ENCODE results near the gene SRSF9. TPM values are rescaled to one million over a fixed set of nuclear protein-coding genes. Genes with fewer than 3 reads are reported as not detected.

SRSF9 gene
- total RNA-seq, 1 experiment from 2014 or later: 302 TPM

DNA sequence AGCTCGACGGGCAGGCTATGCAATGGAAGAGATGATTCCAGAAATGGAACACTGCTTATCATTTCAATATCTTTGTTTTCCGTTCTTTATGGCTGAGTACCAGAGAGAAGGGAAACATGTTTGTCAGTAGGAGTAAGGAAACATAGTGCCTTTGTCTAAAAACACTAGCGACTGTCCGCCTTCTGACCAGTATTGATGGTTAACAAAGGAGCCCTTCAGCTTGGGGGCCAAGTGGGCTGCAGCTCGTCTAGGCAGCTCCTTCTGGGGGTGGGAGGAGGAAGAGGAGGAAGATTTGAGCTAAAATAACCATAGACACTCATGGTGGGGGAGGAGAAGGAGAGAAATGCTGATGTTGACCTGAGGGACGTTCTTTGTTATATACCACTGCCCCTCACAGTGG lies 44.5 kb upstream of the SRSF9 start:
- Histone ChIP-seq H2BK20ac (ENCODE audit: low read depth, low read length, poor library complexity, severe bottlenecking) (no peak overlapping the region), H2BK5ac (ENCODE audit: insufficient read length, low read length) (no peak overlapping the region), H3K4me2 (ENCODE audit: insufficient read depth, insufficient read length, low read length) (no peak overlapping the region), H4K5ac (ENCODE audit: insufficient read length, low read depth, low read length) (no peak overlapping the region), H4K91ac (ENCODE audit: insufficient read length, low read depth, low read length) (no peak overlapping the region), H2BK12ac (ENCODE audit: insufficient read length, low read depth, low read length) (no peak overlapping the region), H3K23me2 (ENCODE audit: insufficient read length, low read depth, low read length, poor library complexity, severe bottlenecking) (no peaks in the 10 kb centered on the region), H4K20me1 (ENCODE audit: control insufficient read depth, insufficient read depth, insufficient read length) (no peaks in the 10 kb centered on the region), H2AK5ac (ENCODE audit: insufficient read length, low read length) (no peak overlapping the region), H3K9ac (ENCODE audit: extremely low read depth, insufficient read length, low read length) (no peak overlapping the region), H3K27me3 (ENCODE audit: insufficient read depth, low read length) (no peaks in the 10 kb centered on the region), H3K56ac (ENCODE audit: insufficient read length, low read depth, low read length) (no peak overlapping the region), H3K18ac (ENCODE audit: insufficient read length, low read depth, low read length) (no peak overlapping the region), H3K27ac (ENCODE audit: insufficient read length, low read depth, low read length) (no peak overlapping the region), H3K14ac (ENCODE audit: insufficient read depth, low read length) (no peak overlapping the region), H3K79me1 (ENCODE audit: insufficient read depth, low read depth, low read length, poor library complexity, severe bottlenecking) (no peaks in the 10 kb centered on the region), H3K23ac (ENCODE audit: insufficient read length, low read depth, low read length) (no peak overlapping the region), H4K8ac (replicated peaks; ENCODE audit: insufficient read length, low read depth, low read length) (no peak overlapping the region), H3K79me2 (ENCODE audit: insufficient read depth, low read length) (no peaks in the 10 kb centered on the region), H2BK15ac (ENCODE audit: low read depth, low read length) (no peak overlapping the region), H2AFZ (ENCODE audit: low read length) (no peak overlapping the region), H3K4me1 (ENCODE audit: insufficient read depth, low read length) (no peaks in the 10 kb centered on the region), H3T11ph (ENCODE audit: low read length) (no peak overlapping the region), H3K4ac (ENCODE audit: low read depth, low read length) (no peak overlapping the region), H2BK120ac (ENCODE audit: low read depth, low read length, poor library complexity, severe bottlenecking) (no peak overlapping the region), H3K9me3 (ENCODE audit: control insufficient read depth, low read depth, low read length) (no peaks in the 10 kb centered on the region)
- TF ChIP-seq, protein P1, sequence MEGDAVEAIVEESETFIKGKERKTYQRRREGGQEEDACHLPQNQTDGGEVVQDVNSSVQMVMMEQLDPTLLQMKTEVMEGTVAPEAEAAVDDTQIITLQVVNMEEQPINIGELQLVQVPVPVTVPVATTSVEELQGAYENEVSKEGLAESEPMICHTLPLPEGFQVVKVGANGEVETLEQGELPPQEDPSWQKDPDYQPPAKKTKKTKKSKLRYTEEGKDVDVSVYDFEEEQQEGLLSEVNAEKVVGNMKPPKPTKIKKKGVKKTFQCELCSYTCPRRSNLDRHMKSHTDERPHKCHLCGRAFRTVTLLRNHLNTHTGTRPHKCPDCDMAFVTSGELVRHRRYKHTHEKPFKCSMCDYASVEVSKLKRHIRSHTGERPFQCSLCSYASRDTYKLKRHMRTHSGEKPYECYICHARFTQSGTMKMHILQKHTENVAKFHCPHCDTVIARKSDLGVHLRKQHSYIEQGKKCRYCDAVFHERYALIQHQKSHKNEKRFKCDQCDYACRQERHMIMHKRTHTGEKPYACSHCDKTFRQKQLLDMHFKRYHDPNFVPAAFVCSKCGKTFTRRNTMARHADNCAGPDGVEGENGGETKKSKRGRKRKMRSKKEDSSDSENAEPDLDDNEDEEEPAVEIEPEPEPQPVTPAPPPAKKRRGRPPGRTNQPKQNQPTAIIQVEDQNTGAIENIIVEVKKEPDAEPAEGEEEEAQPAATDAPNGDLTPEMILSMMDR (conservative IDR thresholded peaks at IDR 0.05): no peak
- Mint-ChIP-seq H3K9me3 (no peaks in the 10 kb centered on the region), H3K36me3 (ENCODE audit: insufficient read depth in 1 of 3, low read depth in 3 of 3) (peaks cover 14 to 46% (median 37%) of the 10 kb centered on the region in 3 experiments; a peak in 6 of 7 replicates), H3K27ac (peak overlapping the region in 2 of 3 experiments; percentile 12 to 89; a peak in 2 of 7 replicates), H3K4me1 (no peaks in the 10 kb centered on the region), H3K4me3 (no peak overlapping the region), H3K27me3 (ENCODE audit: low read depth) (no peaks in the 10 kb centered on the region)
- WGBS (ENCODE audit: extremely low coverage, insufficient read length, low lambda C conversion rate): no CpG with 5 or more reads among the region's 7 CpGs
- no peak for DNase-seq

Data from H9 (cell line).